Brain microvascular endothelial cell (primary cell): ENCODE data around the gene CHST11.

Source experiments
- DNase-seq: peaks from one replicate; pipeline ENCODE4 v3.0.0-alpha.2; 2020
- H3K27ac ChIP-seq: fragments of 250-450 bp; sonication (Bioruptor Pico); 2 replicates; pipeline ENCODE4 v1.5.1; 2020; ENCODE audit warnings: mild to moderate bottlenecking, moderate library complexity
- H3K27me3 ChIP-seq: fragments of 250-450 bp; sonication (Bioruptor Pico); replicated peaks from 2 replicates; pipeline ENCODE4 v1.5.1; 2020; ENCODE audit warnings: mild to moderate bottlenecking
- H3K36me3 ChIP-seq: fragments of 250-450 bp; sonication (Bioruptor Pico); replicated peaks from 2 replicates; pipeline ENCODE4 v1.5.1; 2020; ENCODE audit warnings: mild to moderate bottlenecking
- H3K4me3 ChIP-seq: 2 replicates; pipeline ENCODE4 v1.5.1; 2011; ENCODE audit warnings: low read depth, mild to moderate bottlenecking, control low read depth, low read length, moderate library complexity
- in situ Hi-C: cut with HindIII; loops from 2 replicates; pipeline ENCODE4 v1.10.0; 2017; ENCODE audit warnings: low sequenced_read_pairs, low pct_ligation_motif_present
- TF ChIP-seq, protein P1 (sequence below): IDR thresholded peaks from 2 replicates; pipeline ENCODE4 v1.5.1; 2011; ENCODE audit warnings: low read depth, mild to moderate bottlenecking, moderate library complexity, low read length, control low read depth, inconsistent platforms; ENCODE audit errors: missing control alignments

Gene CHST11

DNA sequence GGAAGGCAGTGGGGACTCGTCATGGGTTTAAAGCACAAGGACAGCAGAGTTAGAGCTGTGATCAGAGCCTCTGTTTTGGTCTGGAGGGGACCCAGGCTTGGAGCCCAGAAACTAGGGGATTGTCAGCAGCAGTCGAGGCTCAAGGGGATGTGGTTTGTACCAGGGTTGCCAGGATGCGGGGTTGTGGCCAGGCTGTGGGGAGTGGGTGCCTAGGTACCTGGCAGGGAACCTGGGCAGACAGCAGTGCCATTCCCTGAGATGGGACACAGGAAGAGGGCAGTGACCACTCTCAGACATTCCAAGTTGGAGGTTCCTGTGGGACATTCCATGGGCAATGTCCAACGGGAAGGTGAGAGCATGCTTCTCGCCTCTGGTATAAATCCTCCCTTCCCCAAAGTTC is 279.1 kb downstream of the CHST11 start:
- no peaks in the 10 kb centered on the region for H3K36me3 ChIP-seq
- DNase-seq, result no peak
- in situ Hi-C loops, result no loop called here
- TF ChIP-seq, protein P1, sequence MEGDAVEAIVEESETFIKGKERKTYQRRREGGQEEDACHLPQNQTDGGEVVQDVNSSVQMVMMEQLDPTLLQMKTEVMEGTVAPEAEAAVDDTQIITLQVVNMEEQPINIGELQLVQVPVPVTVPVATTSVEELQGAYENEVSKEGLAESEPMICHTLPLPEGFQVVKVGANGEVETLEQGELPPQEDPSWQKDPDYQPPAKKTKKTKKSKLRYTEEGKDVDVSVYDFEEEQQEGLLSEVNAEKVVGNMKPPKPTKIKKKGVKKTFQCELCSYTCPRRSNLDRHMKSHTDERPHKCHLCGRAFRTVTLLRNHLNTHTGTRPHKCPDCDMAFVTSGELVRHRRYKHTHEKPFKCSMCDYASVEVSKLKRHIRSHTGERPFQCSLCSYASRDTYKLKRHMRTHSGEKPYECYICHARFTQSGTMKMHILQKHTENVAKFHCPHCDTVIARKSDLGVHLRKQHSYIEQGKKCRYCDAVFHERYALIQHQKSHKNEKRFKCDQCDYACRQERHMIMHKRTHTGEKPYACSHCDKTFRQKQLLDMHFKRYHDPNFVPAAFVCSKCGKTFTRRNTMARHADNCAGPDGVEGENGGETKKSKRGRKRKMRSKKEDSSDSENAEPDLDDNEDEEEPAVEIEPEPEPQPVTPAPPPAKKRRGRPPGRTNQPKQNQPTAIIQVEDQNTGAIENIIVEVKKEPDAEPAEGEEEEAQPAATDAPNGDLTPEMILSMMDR, result no peak
- H3K27ac ChIP-seq, result no peak overlapping the region
- H3K27me3 ChIP-seq, result no peaks in the 10 kb centered on the region
- no peak overlapping the region for H3K4me3 ChIP-seq

DNA sequence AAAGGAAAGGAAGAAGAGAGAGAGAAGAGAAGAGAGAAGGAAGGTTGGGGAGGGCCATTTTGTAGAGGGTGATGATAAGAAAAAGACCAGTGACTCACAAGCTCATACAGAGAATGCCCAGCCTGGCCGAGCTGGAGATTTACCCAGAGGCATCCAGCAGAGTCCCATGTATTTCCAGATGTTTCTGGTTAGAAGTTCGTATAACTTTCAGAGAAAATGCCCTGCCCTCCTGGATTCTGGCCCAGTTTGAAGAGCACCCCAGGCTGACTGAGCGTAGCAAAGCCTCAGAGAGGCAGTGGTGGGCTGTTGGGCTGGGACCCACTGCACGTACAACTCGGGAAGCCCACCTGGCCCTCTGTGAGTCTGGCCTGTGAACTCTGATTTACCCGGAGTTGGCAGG is 279.6 kb downstream of the CHST11 start:
- H3K27me3 ChIP-seq, result no peaks in the 10 kb centered on the region
- no peak overlapping the region for H3K4me3 ChIP-seq
- in situ Hi-C loops, result no loop called here
- no peaks in the 10 kb centered on the region for H3K36me3 ChIP-seq
- peak; percentile 67 for DNase-seq
- TF ChIP-seq, protein P1, result peak; percentile 28
- H3K27ac ChIP-seq, result no peak overlapping the region

DNA sequence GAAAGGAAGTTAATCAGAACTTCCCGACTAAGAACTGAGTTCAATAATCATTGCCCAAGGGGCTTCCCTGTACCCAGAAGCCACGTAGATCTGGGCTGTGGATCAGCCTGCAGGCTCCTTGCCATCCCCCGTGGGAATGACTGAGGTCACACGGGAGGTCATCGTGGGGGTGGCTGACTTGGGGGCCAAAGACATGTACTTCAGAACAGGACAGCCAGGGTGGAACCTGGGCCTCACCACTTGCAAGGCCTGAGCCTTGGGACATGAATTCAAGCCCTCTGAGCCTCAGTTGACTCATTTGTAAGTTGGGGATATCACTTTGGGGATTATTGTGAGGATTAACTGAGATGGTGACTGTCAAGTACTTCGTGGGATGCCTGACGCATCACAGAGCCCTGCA is 280.4 kb downstream of the CHST11 start:
- in situ Hi-C loops, result no loop called here
- Histone ChIP-seq H3K4me3 (no peak overlapping the region), H3K27ac (no peak overlapping the region), H3K36me3 (no peaks in the 10 kb centered on the region), H3K27me3 (no peaks in the 10 kb centered on the region)
- no peak for DNase-seq
- TF ChIP-seq, protein P1, result no peak

DNA sequence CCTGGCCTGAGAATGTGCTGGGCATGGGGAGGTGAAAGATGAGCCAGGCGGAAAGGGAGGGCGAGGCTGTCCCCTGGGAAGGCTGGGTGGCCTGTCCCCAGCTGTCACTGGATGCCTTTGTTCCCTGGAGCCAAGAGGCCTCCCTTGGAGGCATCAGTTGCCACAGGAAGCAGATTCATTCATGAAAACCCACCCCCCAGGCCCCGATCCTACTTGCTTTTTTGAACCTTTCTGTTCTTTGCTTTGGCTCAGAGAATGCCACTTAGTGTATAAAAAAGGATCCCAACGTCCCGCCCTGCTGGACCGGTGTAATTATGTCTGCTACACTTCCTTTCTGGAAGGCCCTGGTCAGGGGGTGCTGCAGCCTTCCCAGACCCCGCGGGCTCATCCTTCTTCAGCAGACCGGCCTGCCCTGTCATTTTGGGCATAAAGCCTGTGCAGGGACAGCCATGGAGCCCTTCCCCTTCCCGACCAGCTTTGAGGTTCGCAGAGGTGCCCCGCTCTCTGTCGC is 281.1 kb downstream of the CHST11 start:
- no peak overlapping the region for H3K27ac ChIP-seq
- no peak for DNase-seq
- no peaks in the 10 kb centered on the region for H3K36me3 ChIP-seq
- TF ChIP-seq, protein P1, result no peak
- H3K27me3 ChIP-seq, result no peaks in the 10 kb centered on the region
- in situ Hi-C loops, result no loop called here
- H3K4me3 ChIP-seq, result no peak overlapping the region

DNA sequence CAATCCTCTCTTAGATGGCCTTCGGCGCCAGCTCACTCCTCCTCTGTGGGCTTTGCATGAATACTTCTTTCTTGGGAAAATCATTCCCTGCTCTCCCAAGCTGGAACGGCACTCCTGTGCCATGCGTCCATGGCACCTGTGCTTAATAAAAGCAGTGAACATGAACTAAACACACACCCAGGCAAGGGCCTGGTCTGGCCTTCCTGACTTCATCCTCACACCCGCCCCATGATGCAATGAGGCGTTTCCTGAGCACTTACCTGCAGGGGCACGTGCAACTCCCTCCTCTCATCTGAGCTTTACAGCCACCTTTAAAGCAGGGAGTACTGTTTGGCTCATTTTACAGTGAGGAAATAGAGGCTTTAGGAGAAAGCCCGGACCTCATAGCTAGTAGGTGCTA is 281.6 kb downstream of the CHST11 start:
- no peak for DNase-seq
- Histone ChIP-seq H3K36me3 (no peaks in the 10 kb centered on the region), H3K27ac (no peak overlapping the region), H3K27me3 (no peaks in the 10 kb centered on the region), H3K4me3 (no peak overlapping the region)
- in situ Hi-C loops, result no loop called here
- TF ChIP-seq, protein P1, result no peak
